Immature natural killer cell (primary cell): Measurements from ENCODE around the gene KLHDC10. TPM values are rescaled to one million over a fixed set of nuclear protein-coding genes. Genes with fewer than 3 reads are reported as not detected.
"Not testable (repeated sequence)": the region's sequence is repeated elsewhere in the genome, so short reads cannot be mapped to it uniquely, and the experiment has no call there.

Experiments used
- DNase-seq, 3 donors: peaks; one replicate each; pipeline ENCODE4 v3.0.0; 2022; ENCODE audit warnings: mixed read lengths in 1 of 3
- H3K27ac Mint-ChIP-seq, 6 donors: one replicate each; pipeline ENCODE4 v1.8.0; 2020; ENCODE audit warnings: mixed read lengths in 6 of 6, mild to moderate bottlenecking in 5 of 6, inconsistent platforms in 4 of 6, moderate library complexity in 3 of 6
- H3K27me3 Mint-ChIP-seq, 3 donors: one replicate each; pipeline ENCODE4 v1.8.0; 2020 to 2021; ENCODE audit warnings: low read depth in 3 of 3, mild to moderate bottlenecking in 3 of 3, mixed read lengths in 3 of 3, moderate library complexity in 3 of 3, inconsistent platforms in 1 of 3
- H3K36me3 Mint-ChIP-seq, 3 donors: one replicate each; pipeline ENCODE4 v1.8.0; 2020; ENCODE audit warnings: mixed read lengths in 3 of 3, inconsistent platforms in 2 of 3, mild to moderate bottlenecking in 2 of 3
- H3K4me1 Mint-ChIP-seq, 2 donors: one replicate each; pipeline ENCODE4 v1.8.0; 2020; ENCODE audit warnings: inconsistent platforms in 2 of 2, mild to moderate bottlenecking in 2 of 2, mixed read lengths in 2 of 2, moderate library complexity in 1 of 2
- H3K4me3 Mint-ChIP-seq, 5 donors: one replicate each; pipeline ENCODE4 v1.8.0; 2020; ENCODE audit warnings: mild to moderate bottlenecking in 5 of 5, mixed read lengths in 5 of 5, inconsistent platforms in 3 of 5, moderate library complexity in 3 of 5
- H3K9me3 Mint-ChIP-seq, 6 donors: one replicate each; pipeline ENCODE4 v1.8.0; 2020; ENCODE audit warnings: mild to moderate bottlenecking in 6 of 6, mixed read lengths in 6 of 6, inconsistent platforms in 4 of 6, moderate library complexity in 3 of 6
- polyA plus RNA-seq, 3 donors: library from polyadenylated mRNA; unstranded; fragments of 300-500 nt; fragmentation: Illumina TruSeq; gene quantifications; one replicate each; pipeline ENCODE4 v1.2.3, GENCODE V29; 2021

The KLHDC10 gene
- polyA plus RNA-seq, 3 donors from 2014 or later: 0.99 to 2.7 (median 1.7) TPM

DNA sequence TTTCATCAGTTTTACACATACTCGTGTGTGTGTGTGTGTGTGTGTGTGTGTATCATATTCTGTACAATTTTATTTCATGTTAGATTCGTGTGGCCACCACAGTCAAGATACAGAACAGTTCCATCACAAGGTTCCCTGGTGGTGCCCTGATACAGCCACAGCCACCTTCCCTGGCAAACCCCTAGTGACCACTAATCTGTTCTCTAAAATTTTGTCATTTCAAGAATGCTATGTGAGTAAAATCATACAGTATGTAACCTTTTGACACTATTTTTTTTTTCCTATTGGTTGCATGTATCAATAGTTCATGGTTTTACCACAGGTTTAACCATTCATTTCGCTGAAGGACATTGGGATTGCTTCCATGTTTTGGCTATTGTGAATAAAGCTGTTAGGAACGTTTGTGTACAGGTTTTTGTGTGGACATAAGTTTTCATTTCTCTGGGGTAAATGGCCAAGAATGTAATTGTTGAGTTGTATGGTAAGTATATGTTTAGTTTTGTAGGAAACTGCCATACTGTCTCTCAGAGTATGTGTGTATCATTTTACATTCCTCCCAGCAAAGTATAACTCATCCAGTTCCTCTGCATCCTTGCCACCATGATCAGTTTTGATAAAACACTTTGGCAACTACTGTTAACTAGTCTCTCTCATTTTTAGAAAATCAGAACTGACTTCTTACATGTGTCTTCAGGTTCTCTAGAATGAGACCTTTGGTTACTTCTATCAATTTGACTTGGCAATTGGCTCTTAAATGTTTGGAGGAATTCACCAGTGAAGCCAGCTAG, 20.6 kb downstream of the KLHDC10 start:
- Mint-ChIP-seq H3K4me3 (no peak overlapping the region), H3K9me3 (no peaks in the 10 kb centered on the region), H3K27me3 (no peaks in the 10 kb centered on the region), H3K27ac (no peak overlapping the region), H3K36me3 (no peaks in the 10 kb centered on the region), H3K4me1 (peaks cover 9 to 31% of the 10 kb centered on the region in 2 donors)
- no peak for DNase-seq

- H3K4me3 Mint-ChIP-seq: no peak overlapping the region
- no peaks in the 10 kb centered on the region for H3K27me3 Mint-ChIP-seq
- H3K9me3 Mint-ChIP-seq: no peaks in the 10 kb centered on the region
- DNase-seq: no peak
- no peaks in the 10 kb centered on the region for H3K36me3 Mint-ChIP-seq
- H3K27ac Mint-ChIP-seq: no peak overlapping the region
- peaks cover 8 to 21% of the 10 kb centered on the region in 2 donors for H3K4me1 Mint-ChIP-seq
Observed at GRCh38 chr7:130091999-130092398, 21.7 kb downstream of the KLHDC10 start.

DNA sequence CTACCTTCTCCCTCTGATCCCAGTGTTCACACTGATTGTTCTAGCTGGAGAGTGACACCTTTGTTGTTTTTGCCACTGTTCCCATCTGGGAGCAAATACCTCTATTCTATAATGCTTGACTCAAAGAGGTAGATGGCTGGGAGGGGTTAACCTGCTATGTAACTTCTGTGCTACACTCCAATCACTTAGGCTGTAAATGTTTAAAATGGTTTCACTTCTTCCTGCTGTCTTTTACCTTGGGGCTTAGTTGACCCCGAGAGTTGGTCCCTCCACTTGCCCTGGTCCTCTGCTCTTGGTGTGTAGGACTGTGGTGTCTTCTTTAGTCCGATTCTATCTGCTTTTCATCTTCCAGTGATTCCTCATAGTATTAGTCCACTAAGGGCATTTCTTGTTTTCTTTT, 22.3 kb downstream of the KLHDC10 start:
- Mint-ChIP-seq H3K4me1 (peaks cover 8 to 19% of the 10 kb centered on the region in 2 donors), H3K27ac (no peak overlapping the region)

GRCh38 chr7:130095812-130096211, 25.5 kb downstream of the KLHDC10 start:
- DNase-seq: no peak
- no peaks in the 10 kb centered on the region for H3K9me3 Mint-ChIP-seq
- no peaks in the 10 kb centered on the region for H3K27me3 Mint-ChIP-seq
- peaks cover 11 to 25% of the 10 kb centered on the region in 2 donors for H3K4me1 Mint-ChIP-seq
- peaks cover 0 to 4% (median 0%) of the 10 kb centered on the region in 3 donors for H3K36me3 Mint-ChIP-seq
- H3K4me3 Mint-ChIP-seq: no peak overlapping the region
- no peak overlapping the region for H3K27ac Mint-ChIP-seq

More for the DNA sequence above, 22.3 kb downstream of the KLHDC10 start:
- Mint-ChIP-seq H3K36me3 (no peaks in the 10 kb centered on the region), H3K27me3 (no peaks in the 10 kb centered on the region), H3K4me3 (no peak overlapping the region), H3K9me3 (no peaks in the 10 kb centered on the region)
- DNase-seq: no peak

- Mint-ChIP-seq H3K4me3 (no peak overlapping the region), H3K36me3 (peaks cover 0 to 4% (median 0%) of the 10 kb centered on the region in 3 donors), H3K27ac (no peak overlapping the region), H3K4me1 (peaks cover 7 to 20% of the 10 kb centered on the region in 2 donors), H3K9me3 (no peaks in the 10 kb centered on the region), H3K27me3 (no peaks in the 10 kb centered on the region)
- no peak for DNase-seq
Observed at GRCh38 chr7:130096243-130096827, 26.0 kb downstream of the KLHDC10 start.

- Mint-ChIP-seq H3K36me3 (peaks cover 0 to 4% (median 0%) of the 10 kb centered on the region in 3 donors), H3K4me1 (peaks cover 3 to 8% of the 10 kb centered on the region in 2 donors), H3K27ac (no peak overlapping the region), H3K4me3 (no peak overlapping the region), H3K27me3 (no peaks in the 10 kb centered on the region), H3K9me3 (no peaks in the 10 kb centered on the region)
- no peak for DNase-seq
Observed at GRCh38 chr7:130099331-130099730, 29.0 kb downstream of the KLHDC10 start.

DNA sequence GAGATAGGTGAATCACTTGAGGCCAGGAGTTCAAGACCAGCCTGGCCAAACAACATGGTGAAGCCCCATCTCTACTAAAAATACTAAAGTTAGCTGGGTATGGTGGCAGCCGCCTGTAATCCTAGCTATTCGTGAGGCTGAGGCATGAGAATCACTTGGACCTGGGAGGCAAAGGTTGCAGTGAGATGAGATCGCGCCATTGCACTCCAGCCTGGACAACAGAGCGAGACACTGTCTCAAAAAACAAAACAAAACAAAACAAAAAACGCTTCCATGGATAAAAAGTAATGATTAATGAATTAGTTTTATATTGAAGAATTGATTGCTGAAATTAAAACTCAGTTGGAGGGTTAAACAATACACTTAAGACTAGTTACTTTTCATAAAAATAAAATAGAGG, 32.3 kb downstream of the KLHDC10 start:
- H3K27me3 Mint-ChIP-seq: peaks cover 0 to 1% (median 0%) of the 10 kb centered on the region in 3 donors
- H3K9me3 Mint-ChIP-seq: no peaks in the 10 kb centered on the region
- peaks cover 3 to 8% of the 10 kb centered on the region in 2 donors for H3K4me1 Mint-ChIP-seq
- H3K27ac Mint-ChIP-seq: no peak overlapping the region
- H3K36me3 Mint-ChIP-seq: peaks cover 0 to 4% (median 3%) of the 10 kb centered on the region in 3 donors
- DNase-seq: no peak
- H3K4me3 Mint-ChIP-seq: no peak overlapping the region

DNA sequence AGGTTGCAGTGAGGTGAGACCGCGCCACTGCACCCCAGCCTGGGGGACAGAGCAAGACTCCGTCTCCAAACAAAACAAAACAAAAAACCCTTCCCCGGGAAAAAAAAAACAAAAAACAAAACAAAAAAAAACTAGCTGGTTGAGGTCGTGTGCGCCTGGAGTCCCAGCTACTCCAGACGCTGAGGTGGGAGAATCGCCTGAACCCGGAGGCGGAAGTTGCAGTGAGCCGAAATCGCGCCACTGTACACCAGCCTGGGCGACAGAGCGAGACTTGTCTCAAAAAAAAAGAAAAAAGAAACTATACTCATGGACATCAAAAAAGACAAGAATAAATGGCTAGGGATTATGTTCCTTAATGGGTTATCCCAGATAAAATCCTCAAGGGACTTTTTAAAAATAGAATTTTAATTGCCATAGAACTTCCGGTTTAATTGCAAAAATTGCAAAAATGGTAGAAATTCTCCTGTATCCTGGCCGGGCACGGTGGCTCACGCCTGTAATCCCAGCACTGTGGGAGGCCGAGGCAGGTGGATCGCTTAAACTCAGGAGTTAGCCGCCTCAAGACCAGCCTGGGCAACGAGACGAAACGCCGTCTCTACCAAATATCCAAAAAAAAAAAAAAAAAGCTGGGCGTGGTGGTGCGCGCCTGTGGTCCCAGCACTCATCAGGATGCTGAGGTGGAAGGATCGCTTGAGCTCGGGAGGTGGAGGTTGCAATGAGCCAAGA, 37.8 kb downstream of the KLHDC10 start:
- H3K4me1 Mint-ChIP-seq: no peaks in the 10 kb centered on the region
- no peak for DNase-seq
- no peak overlapping the region for H3K4me3 Mint-ChIP-seq

DNA sequence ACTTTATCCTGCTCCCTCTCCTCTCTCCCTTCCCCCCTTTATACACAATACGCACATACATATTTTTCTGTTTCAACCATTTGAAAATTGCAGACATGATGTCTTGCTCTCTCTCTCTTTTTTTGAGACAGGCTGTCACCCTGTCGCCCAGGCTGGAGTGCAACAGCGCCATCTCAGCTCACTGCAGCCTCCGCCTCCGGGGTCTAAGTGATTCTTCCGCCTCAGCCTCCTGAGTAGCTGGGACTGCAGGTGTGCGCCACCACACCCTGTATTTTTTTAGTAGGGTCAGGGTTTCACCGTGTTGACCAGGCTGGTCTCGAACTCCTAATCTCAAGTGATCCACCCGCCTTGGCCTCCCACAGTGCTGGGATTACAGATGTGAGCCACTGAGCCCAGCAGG, 38.5 kb downstream of the KLHDC10 start:
- Mint-ChIP-seq H3K4me3 (no peak overlapping the region), H3K4me1 (no peaks in the 10 kb centered on the region), H3K27me3 (peaks cover 0 to 2% (median 1%) of the 10 kb centered on the region in 3 donors), H3K27ac (peak overlapping the region in 1 of 6 donors; percentile 57), H3K36me3 (peaks cover 0 to 3% (median 0%) of the 10 kb centered on the region in 3 donors), H3K9me3 (no peaks in the 10 kb centered on the region)
- no peak for DNase-seq

More for the DNA sequence above, 37.8 kb downstream of the KLHDC10 start:
- peaks cover 0 to 2% (median 1%) of the 10 kb centered on the region in 3 donors for H3K27me3 Mint-ChIP-seq
- no peaks in the 10 kb centered on the region for H3K9me3 Mint-ChIP-seq
- no peak overlapping the region for H3K27ac Mint-ChIP-seq
- H3K36me3 Mint-ChIP-seq: peaks cover 0 to 3% (median 0%) of the 10 kb centered on the region in 3 donors

- Mint-ChIP-seq H3K4me1 (no peaks in the 10 kb centered on the region), H3K9me3 (no peaks in the 10 kb centered on the region), H3K27ac (no peak overlapping the region), H3K4me3 (no peak overlapping the region), H3K27me3 (peaks cover 0 to 2% (median 0%) of the 10 kb centered on the region in 3 donors), H3K36me3 (no peaks in the 10 kb centered on the region)
- no peak for DNase-seq
Observed at GRCh38 chr7:130112093-130112492, 41.8 kb downstream of the KLHDC10 start.

DNA sequence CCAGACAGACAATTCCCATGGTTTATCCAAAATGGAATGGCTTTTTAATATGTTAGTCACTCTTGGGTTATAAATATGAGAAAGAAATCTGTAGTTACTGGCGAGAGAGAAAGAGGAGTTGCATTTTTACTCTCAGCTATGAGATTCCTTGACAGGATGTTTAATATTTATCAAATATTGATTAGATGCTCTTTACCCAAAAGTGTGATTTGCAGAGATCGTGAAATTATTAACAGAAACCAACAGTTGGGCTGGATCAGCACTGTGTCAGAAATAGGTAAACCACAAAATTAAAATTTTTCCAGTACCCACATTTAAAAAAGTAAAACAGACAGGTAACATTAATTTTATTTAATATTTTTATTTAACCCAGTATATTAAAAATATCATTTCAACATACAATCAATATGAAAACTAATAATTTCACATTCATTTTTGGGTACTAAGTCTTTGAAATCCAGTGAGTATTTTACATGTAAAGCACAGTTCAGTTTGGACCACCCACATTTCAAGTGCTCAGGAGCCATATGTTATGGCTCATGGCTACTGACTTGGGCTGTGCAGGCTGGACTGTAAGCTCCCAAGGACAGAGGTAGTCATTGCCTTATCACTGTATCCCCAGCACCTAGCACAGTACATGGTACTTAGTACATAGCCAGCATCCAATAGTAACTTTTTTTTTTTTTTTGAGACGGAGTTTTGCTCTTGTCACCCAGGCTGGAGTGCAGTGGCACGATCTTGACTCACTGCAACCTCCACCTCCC, 42.5 kb downstream of the KLHDC10 start:
- H3K27ac Mint-ChIP-seq: no peak overlapping the region

DNA sequence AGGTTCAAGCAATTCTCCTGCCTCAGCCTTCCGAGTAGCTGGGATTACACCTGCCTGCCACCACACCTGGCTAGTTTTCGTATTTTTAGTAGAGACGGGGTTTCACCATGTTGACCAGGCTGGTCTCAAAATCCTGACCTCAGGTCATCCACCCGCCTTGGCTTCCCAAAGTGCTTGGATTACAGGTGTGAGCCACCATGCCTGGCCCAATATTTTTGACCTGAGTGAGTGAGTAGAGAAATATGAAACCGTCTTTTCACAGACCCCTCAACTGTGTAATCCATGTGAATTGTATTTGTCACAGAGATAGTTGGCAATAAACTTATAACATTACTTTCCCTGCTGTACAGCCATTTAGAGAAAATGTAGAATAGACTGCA, 43.1 kb downstream of the KLHDC10 start:
- H3K4me1 Mint-ChIP-seq, H3K4me3 Mint-ChIP-seq, H3K27me3 Mint-ChIP-seq, H3K9me3 Mint-ChIP-seq, DNase-seq, H3K36me3 Mint-ChIP-seq, H3K27ac Mint-ChIP-seq: not testable (repeated sequence)

More for the DNA sequence above, 42.5 kb downstream of the KLHDC10 start:
- no peaks in the 10 kb centered on the region for H3K9me3 Mint-ChIP-seq
- H3K4me3 Mint-ChIP-seq: no peak overlapping the region
- H3K4me1 Mint-ChIP-seq: no peaks in the 10 kb centered on the region
- H3K36me3 Mint-ChIP-seq: no peaks in the 10 kb centered on the region
- H3K27me3 Mint-ChIP-seq: peaks cover 0 to 2% (median 0%) of the 10 kb centered on the region in 3 donors
- no peak for DNase-seq

- Mint-ChIP-seq H3K4me1 (no peaks in the 10 kb centered on the region), H3K27ac (no peak overlapping the region)
- no peak for DNase-seq
Observed at GRCh38 chr7:130113887-130114286, 43.6 kb downstream of the KLHDC10 start.

More at GRCh38 chr7:130113887-130114286, 43.6 kb downstream of the KLHDC10 start:
- no peaks in the 10 kb centered on the region for H3K9me3 Mint-ChIP-seq
- H3K36me3 Mint-ChIP-seq: peaks cover 3 to 7% (median 7%) of the 10 kb centered on the region in 3 donors
- no peak overlapping the region for H3K4me3 Mint-ChIP-seq
- H3K27me3 Mint-ChIP-seq: no peaks in the 10 kb centered on the region
